ENCODE results near the gene SESN1.
"Not testable (repeated sequence)": the region's sequence is repeated elsewhere in the genome, so short reads cannot be mapped to it uniquely, and the experiment has no call there.

The SESN1 gene

GRCh38 chr6:108988765-108989164 is 105.9 kb downstream of the SESN1 start:
- H3K36me3 ChIP-seq, result peaks cover 0 to 91% (median 47%) of the 10 kb centered on the region in 11 experiments; a peak in 16 of 22 replicates

GRCh38 chr6:108988296-108988695 is 106.3 kb downstream of the SESN1 start:
- TF ChIP-seq Cebpa-rat (IDR thresholded peaks at IDR 0.05), result no peak
- peaks cover 0 to 15% (median 7%) of the 10 kb centered on the region in 11 experiments; a peak in 10 of 22 replicates for H3K9me3 ChIP-seq (replicated peaks in 1 of 11)
- H4K20me1 ChIP-seq, result no peaks in the 10 kb centered on the region
- H3K4me3 ChIP-seq, result no peak overlapping the region
- H3K27me3 ChIP-seq, result no peaks in the 10 kb centered on the region
- no peak overlapping the region for H3K9ac ChIP-seq
- peaks cover 0 to 20% (median 8%) of the 10 kb centered on the region in 10 experiments; a peak in 12 of 20 replicates for H3K4me1 ChIP-seq
- no peak overlapping the region for H3K4me2 ChIP-seq
- no peak overlapping the region for H3K27ac ChIP-seq
- H3K36me3 ChIP-seq, result peaks cover 0 to 88% (median 47%) of the 10 kb centered on the region in 11 experiments; a peak in 16 of 22 replicates

More at GRCh38 chr6:108988765-108989164, 105.9 kb downstream of the SESN1 start:
- Histone ChIP-seq H3K9ac (no peak overlapping the region), H3K9me3 (replicated peaks in 1 of 11) (peaks cover 0 to 10% (median 2%) of the 10 kb centered on the region in 11 experiments; a peak in 8 of 22 replicates), H3K4me2 (no peak overlapping the region), H3K27ac (no peak overlapping the region), H4K20me1 (no peaks in the 10 kb centered on the region), H3K4me3 (no peak overlapping the region), H3K27me3 (no peaks in the 10 kb centered on the region), H3K4me1 (peaks cover 0 to 16% (median 8%) of the 10 kb centered on the region in 10 experiments; a peak in 12 of 20 replicates)
- TF ChIP-seq Cebpa-rat (IDR thresholded peaks at IDR 0.05), result no peak

GRCh38 chr6:108987156-108987555 is 107.5 kb downstream of the SESN1 start:
- TF ChIP-seq Cebpa-rat (IDR thresholded peaks at IDR 0.05), result no peak
- Histone ChIP-seq H3K27ac (no peak overlapping the region), H3K4me1 (peaks cover 4 to 32% (median 8%) of the 10 kb centered on the region in 10 experiments; a peak in 15 of 20 replicates), H3K27me3 (no peaks in the 10 kb centered on the region), H4K20me1 (no peaks in the 10 kb centered on the region), H3K9ac (no peak overlapping the region), H3K4me2 (no peak overlapping the region), H3K4me3 (no peak overlapping the region), H3K9me3 (replicated peaks in 1 of 11) (peaks cover 0 to 26% (median 8%) of the 10 kb centered on the region in 11 experiments; a peak in 15 of 22 replicates), H3K36me3 (peaks cover 0 to 76% (median 47%) of the 10 kb centered on the region in 11 experiments; a peak in 16 of 22 replicates)

- Histone ChIP-seq H3K36me3 (peaks cover 0 to 58% (median 31%) of the 10 kb centered on the region in 11 experiments; a peak in 16 of 22 replicates), H3K27me3 (no peaks in the 10 kb centered on the region), H3K9ac (no peak overlapping the region), H3K4me3 (no peak overlapping the region), H3K4me1 (peaks cover 5 to 39% (median 9%) of the 10 kb centered on the region in 10 experiments; a peak in 15 of 20 replicates), H3K27ac (no peak overlapping the region), H3K4me2 (peak overlapping the region in 5 of 11 experiments; percentile 2 to 22 (median 20); a peak in 6 of 22 replicates), H3K9me3 (replicated peaks in 1 of 11) (peaks cover under 1 to 35% (median 14%) of the 10 kb centered on the region in 11 experiments; a peak in 16 of 22 replicates), H4K20me1 (no peaks in the 10 kb centered on the region)
- TF ChIP-seq Cebpa-rat (IDR thresholded peaks at IDR 0.05), result no peak
Measured at GRCh38 chr6:108985301-108985700, 109.3 kb downstream of the SESN1 start.

GRCh38 chr6:108983151-108983550 is 111.5 kb downstream of the SESN1 start:
- no peak overlapping the region for H3K4me3 ChIP-seq
- H3K27ac ChIP-seq, result peak overlapping the region in 2 of 11 experiments; percentile 23 to 24; a peak in 2 of 22 replicates
- H3K27me3 ChIP-seq, result no peaks in the 10 kb centered on the region
- peak overlapping the region in 4 of 11 experiments; percentile 7 to 48 (median 42); a peak in 6 of 22 replicates for H3K4me2 ChIP-seq
- peaks cover 4 to 56% (median 19%) of the 10 kb centered on the region in 11 experiments; a peak in 17 of 22 replicates for H3K9me3 ChIP-seq (replicated peaks in 1 of 11)
- H3K4me1 ChIP-seq, result peaks cover 5 to 42% (median 9%) of the 10 kb centered on the region in 10 experiments; a peak in 15 of 20 replicates
- no peak overlapping the region for H3K9ac ChIP-seq
- peaks cover 0 to 42% (median 13%) of the 10 kb centered on the region in 11 experiments; a peak in 13 of 22 replicates for H3K36me3 ChIP-seq
- no peak for TF ChIP-seq Cebpa-rat (IDR thresholded peaks at IDR 0.05)
- no peaks in the 10 kb centered on the region for H4K20me1 ChIP-seq

- H3K4me1 ChIP-seq, result peaks cover 5 to 42% (median 9%) of the 10 kb centered on the region in 10 experiments; a peak in 15 of 20 replicates
- peak overlapping the region in 3 of 11 experiments; percentile 17 to 31 (median 23); a peak in 4 of 22 replicates for H3K27ac ChIP-seq
Measured at GRCh38 chr6:108982154-108983113, 112.2 kb downstream of the SESN1 start.

GRCh38 chr6:108978638-108979037 is 116.0 kb downstream of the SESN1 start:
- H3K27me3 ChIP-seq, H3K9ac ChIP-seq, H3K4me3 ChIP-seq, H3K4me2 ChIP-seq, H4K20me1 ChIP-seq, H3K27ac ChIP-seq: not testable (repeated sequence)
- peaks cover 4 to 83% (median 30%) of the 10 kb centered on the region in 11 experiments; a peak in 18 of 22 replicates for H3K9me3 ChIP-seq (replicated peaks in 1 of 11)
- peaks cover 0 to 18% (median 0%) of the 10 kb centered on the region in 11 experiments; a peak in 6 of 22 replicates for H3K36me3 ChIP-seq
- H3K4me1 ChIP-seq, result peaks cover 0 to 25% (median 3%) of the 10 kb centered on the region in 10 experiments; a peak in 9 of 20 replicates

More at GRCh38 chr6:108982154-108983113, 112.2 kb downstream of the SESN1 start:
- Histone ChIP-seq H3K36me3 (peaks cover 0 to 35% (median 6%) of the 10 kb centered on the region in 11 experiments; a peak in 12 of 22 replicates), H4K20me1 (no peaks in the 10 kb centered on the region), H3K4me3 (no peak overlapping the region), H3K9ac (no peak overlapping the region; a peak in 1 of 22 replicates), H3K4me2 (peak overlapping the region in 4 of 11 experiments; percentile 7 to 48 (median 42); a peak in 7 of 22 replicates), H3K9me3 (replicated peaks in 1 of 11) (peaks cover 4 to 63% (median 19%) of the 10 kb centered on the region in 11 experiments; a peak in 18 of 22 replicates), H3K27me3 (no peaks in the 10 kb centered on the region)
- TF ChIP-seq Cebpa-rat (IDR thresholded peaks at IDR 0.05), result no peak

GRCh38 chr6:108974201-108974600 is 120.4 kb downstream of the SESN1 start:
- H3K27me3 ChIP-seq, result no peaks in the 10 kb centered on the region
- peaks cover 0 to 63% (median 11%) of the 10 kb centered on the region in 11 experiments; a peak in 10 of 22 replicates for H3K9me3 ChIP-seq (replicated peaks in 1 of 11)
- H4K20me1 ChIP-seq, result no peaks in the 10 kb centered on the region
- TF ChIP-seq Cebpa-rat (IDR thresholded peaks at IDR 0.05), result no peak
- H3K4me2 ChIP-seq, result no peak overlapping the region
- no peak overlapping the region for H3K27ac ChIP-seq
- H3K4me1 ChIP-seq, result peaks cover 0 to 31% (median 15%) of the 10 kb centered on the region in 10 experiments; a peak in 14 of 20 replicates
- no peak overlapping the region for H3K9ac ChIP-seq
- H3K4me3 ChIP-seq, result no peak overlapping the region
- peaks cover 0 to 6% (median 0%) of the 10 kb centered on the region in 11 experiments; a peak in 3 of 22 replicates for H3K36me3 ChIP-seq
